HL-60/S4 treated with retinoic acid at 250 ng/mL for 4 days and 3 days (cell line): ENCODE results near the gene RASAL3.
"Not testable (repeated sequence)": the region's sequence is repeated elsewhere in the genome, so short reads cannot be mapped to it uniquely, and the experiment has no call there.

Source experiments
- in situ Hi-C: fragments of 300-500 bp; cut with MboI; formaldehyde crosslinking; loops from 2 replicates; pipeline ENCODE4 v1.7.0; 2022; ENCODE audit warnings: low sequenced_read_pairs

RASAL3 gene

DNA sequence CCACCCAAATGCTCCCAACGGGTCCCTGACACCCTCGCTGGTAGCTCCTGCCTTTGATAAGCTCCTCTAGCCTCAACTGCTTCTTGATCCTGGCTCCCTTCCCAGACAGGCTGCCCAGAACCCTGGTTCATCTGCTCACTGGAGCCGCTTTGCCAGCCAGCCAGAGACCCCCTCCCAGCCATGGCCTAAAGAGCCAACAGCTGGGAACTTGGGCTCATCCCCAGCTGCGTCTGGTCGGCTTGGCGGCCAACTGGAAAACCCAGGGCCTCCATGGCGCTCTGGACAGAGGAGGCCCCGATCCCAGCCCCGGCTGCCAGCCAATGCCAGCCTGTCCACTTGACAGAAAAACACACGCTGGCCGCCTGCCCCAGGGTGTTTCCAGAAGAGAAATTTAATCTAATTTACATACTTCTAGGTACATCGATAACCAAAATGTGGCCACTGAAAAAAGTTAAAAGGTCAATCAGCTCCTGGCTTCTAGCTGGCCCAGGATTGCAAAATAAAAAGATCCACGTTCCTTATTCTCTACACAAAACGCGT, 42.6 kb downstream of the RASAL3 start:
- in situ Hi-C loops = no loop called here

DNA sequence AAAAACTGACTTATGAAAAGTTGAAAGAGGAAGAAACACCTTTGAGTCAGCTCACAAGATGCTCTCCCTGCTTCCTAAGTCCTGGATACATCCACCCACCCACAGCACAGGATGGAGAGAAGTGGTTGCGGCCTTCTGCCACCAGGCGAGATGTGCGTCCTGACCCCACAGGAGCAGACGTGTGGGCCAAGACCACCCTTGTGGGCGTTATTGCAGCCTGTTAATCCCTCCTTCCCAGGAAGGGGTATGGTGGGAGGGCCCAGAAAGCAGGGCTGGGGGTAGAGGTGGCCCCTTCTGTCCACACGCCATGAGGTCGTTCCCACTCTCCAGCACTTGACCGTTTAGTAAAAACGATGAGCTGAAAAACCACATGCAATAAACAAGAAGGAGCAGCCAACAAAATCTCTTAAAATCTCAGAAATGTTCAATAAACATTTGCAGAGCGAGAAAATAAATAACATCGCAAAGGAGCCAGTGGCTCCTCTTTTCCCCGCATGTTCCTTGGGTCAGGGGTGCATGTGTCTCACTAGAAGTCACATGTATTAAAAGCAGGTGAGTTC, 43.1 kb downstream of the RASAL3 start:
- in situ Hi-C loops = no loop called here

DNA sequence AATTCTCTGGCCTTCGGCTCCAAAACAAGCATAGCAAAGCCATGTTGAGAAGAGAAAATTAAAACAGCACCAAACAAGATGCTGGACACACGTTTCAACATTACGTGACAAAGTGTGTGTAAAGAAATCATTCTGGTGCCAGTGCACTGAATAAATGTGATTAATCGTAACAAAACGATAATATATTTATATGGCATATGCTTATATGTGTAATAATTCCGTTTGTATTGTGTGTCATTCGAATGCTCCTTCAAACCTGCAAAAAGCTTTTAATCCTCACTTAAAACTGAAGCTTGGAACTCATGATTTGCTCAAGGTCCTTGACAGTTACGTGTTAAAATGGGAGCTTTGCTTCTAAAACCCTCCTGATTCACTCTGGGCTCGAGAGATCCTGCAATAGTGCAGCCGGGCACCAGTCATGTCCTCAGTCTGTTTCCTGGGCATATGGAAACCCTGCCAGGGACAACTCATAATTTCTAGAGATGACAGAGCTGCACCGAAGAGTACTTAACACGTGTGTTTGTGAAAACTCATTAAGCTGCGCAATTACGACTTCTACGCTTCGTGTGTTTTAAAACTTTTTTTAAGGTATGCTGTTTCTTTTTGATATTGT, 44.8 kb downstream of the RASAL3 start:
- in situ Hi-C loops = no loop called here

DNA sequence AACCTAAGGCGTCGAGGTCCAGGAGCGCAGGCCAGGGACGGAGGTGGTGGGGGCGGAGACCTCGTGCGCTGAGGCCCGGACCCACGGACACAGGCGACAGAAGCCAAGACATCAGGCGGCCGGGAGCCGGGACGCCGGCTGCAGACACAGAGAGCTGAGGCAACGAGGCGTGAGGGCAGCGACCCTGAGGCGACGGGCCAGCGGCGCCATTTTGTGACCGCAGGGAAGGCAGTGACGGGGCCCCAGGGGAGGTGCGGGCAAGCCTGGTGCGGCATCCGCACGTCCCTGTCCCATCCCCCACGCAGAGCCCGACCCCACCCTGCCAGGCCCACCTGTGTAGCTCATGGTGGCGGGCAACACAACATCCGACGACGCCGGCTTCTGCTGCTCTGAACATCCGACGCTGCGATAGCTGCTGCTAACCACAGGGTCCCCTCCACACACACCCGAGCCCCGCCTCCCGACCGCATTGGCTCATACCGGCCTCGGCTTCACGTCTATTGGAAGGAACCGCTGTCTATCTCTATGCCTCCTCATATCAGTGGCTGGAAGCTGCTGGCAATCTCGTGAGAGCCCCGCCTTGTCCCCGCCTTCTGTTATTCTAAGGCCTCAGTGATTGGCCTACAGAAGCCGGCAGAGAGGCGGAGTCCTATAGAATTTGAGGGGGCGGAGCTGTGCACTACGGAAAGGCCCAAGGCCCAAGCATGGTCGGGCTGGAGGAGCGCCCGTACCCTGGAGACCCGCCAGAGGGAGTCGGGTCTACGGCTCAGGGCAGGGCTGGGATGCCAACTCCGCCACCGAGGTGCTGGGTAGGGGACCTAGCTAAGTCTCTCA, 45.5 kb downstream of the RASAL3 start, which contains the start of gene AKAP8L:
Gene AKAP8L (minus strand): TSS at position 410 of the 834 bp plus-strand sequence. CDS start 65 bp downstream, at position 345.
- in situ Hi-C loops = no loop called here

DNA sequence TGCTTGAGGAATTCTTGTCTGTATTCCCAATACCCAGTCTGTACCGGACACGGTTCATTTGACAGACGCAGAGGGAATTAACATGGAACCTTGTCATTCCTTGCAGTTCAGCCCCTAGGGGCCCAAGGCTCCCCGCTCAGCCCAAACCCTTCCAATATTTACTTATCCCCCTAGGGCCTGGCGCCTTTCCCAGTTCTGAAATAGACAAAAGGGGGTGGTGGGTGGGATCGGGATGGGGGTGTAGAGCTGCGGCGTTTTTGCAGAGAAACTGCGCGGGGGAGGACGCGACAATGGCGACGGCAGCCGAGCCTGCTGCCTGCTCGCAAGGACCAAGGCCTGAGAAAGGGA, 46.1 kb downstream of the RASAL3 start:
- in situ Hi-C loops = no loop called here

DNA sequence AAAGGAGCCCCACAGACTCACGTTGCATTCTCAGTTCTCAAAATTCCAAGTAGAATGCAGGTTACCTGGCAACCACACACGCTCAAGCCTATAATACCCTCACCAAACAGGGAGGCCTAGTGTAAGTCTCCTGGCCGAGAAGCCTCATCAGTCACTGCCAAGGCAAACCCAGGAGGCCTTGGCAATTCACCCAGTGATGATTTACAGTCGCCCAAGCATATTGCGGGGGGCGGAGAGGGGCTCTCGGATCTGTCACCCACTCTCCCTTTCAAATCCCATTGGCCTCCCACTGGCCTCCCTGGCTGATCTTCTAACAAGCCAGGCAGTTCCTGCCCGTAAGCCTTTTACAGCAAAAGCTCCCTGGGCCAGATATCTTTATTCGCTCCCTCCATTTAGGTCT, 46.6 kb downstream of the RASAL3 start:
- in situ Hi-C loops = no loop called here

DNA sequence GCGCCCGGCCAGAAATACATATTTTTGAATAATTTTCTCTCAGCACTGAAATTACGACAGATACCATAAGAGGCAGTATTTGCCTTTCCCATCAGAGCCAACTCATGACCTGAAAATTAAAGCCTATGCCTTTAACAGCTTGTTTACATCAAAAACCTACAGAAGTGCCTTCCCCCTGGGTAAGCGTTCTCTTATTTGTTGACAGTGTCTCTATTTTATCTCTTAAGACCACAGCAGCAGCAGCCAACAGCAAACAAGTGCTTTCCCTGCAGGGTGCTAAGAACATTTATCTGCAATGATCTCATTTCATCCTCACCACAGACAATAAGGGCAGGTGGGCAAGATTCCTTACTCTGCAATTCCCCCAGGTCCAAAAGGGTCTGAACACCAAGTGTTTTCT, 51.5 kb downstream of the RASAL3 start:
- in situ Hi-C loops = no loop called here

DNA sequence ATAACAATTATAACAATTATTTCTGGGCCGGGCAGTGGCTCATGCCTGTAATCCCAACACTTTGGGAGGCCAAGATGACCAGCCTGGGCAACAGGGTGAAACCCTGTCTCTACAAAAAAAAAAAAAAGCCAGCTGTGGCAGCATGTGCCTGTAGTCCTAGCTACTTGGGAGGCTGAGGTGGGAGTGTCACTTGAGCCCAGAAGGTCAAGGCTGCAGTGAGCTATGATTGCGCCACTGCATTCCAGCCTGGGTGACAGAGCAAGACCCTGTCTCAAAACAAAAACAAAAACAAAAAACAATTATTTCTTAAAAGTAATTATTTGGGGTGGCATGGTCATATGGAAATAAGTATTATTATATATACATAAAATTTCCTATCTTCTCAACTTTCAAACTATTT, 53.0 kb downstream of the RASAL3 start:
- in situ Hi-C loops = not testable (repeated sequence)

DNA sequence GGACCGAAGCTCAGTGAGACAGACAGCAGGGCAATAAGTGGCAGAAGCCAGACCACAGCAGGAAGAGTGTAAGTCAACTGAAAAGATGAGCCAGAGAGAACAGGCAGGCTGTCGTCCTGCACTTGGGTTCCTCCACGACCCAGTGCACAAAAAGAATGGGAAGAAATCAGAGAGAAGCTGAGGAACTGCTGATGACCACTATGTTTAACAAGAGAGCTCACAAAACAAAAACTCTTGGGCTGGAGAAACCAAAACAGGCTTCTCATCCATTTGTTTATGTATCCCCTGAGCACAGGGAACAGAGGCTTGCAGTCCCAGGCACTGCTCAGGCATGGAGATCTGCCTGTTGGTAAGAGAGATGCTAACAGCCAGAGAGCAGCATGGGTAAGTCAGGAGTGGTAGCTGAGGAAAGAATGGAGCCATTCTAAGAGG, 59.5 kb downstream of the RASAL3 start:
- in situ Hi-C loops = no loop called here

DNA sequence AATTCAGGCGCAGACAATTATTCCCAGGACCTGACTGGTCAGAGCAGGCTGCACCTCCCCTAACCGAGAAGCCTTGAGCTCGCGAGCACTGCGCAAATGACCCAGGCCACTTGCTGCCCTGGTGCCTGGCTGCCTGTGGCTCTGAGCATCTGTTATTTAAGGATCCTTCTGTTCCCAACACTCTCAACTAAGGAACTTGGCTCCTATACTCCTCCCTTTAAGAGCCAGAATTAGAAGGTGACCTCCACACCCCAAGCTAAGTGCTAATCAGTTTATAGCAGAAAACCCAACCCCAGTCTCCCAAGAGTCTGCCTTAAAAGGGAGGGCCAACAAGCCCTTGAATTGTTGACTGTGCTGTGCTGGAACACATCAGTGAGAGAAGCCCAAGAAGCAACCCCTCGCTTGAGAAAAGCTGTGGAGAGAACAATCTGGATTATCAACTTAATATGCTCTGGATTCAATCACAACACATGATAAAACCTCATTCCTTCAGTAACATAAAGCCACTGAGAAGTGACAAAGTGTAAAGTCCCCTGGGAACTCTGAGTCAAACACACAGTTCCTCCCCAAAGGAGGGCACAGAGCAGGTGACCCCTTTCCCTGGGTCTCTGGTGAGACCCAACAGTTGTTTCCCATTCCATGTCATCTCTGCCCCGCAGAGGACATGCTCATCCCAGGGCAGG, 60.1 kb downstream of the RASAL3 start:
- in situ Hi-C loops = no loop called here

DNA sequence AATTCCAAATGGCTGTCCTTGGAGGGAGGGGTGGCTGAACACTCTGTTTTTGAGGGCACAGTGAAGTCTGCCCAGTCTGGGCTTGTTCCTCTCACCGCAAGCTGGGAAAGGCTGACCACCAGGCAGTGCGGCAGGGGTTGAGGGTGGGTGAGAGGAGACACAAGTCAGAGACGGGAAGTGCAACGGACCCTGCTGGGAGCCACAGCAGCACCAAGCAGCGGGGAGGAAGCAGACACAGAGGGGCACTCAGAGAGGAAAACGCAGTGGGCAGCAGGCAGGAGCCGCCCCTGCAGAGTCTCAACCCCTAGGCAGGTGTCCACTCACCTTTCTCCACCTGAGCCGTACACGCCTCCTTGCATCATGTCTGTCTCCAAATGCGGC, 61.2 kb downstream of the RASAL3 start:
- in situ Hi-C loops = no loop called here

DNA sequence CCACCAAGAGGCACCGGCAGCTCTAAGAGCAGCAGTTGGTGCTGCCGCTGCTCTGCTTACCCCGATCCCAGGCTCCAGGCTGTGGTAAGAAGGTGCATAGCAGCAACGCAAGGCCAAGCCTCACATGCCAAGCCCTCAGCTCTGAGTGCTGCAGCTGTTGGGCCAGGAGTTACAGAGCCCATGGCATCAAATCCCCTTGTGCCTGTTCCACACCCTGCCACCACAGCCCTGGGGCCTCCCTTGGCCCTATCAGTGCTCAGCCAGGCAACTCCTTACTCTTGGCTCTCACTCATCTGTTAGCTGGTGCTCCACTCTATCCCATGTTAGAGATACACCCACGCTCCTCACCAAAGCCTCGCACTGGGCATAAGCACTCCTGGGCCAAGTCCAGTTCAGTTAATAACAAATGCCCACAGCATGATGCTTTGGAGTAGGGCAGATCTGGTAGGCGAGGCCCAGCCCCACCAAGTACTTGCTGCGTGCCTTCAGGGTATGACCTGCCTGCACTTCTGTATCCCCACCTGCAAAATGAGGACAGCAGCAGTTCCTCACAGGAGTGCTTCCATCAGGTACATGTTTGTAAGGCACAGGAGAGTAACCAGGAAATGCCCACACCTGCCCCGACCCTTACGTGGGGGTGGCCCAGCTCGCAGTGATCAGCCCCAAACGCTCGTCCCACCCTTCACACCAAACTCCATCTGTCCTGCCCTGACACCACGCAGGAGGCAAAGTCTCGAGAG, 61.8 kb downstream of the RASAL3 start:
- in situ Hi-C loops = no loop called here
